ENCODE measurements around the gene CHST9. TPM values are rescaled to one million over a fixed set of nuclear protein-coding genes. Genes with fewer than 3 reads are reported as not detected.
"Not testable (repeated sequence)": the region's sequence is repeated elsewhere in the genome, so short reads cannot be mapped to it uniquely, and the experiment has no call there.

Gene CHST9
- total and polyA plus RNA-seq, 2 donors (not counting 3 experiments of a cell fraction or from before 2014, with no cell fraction given): not detected

DNA sequence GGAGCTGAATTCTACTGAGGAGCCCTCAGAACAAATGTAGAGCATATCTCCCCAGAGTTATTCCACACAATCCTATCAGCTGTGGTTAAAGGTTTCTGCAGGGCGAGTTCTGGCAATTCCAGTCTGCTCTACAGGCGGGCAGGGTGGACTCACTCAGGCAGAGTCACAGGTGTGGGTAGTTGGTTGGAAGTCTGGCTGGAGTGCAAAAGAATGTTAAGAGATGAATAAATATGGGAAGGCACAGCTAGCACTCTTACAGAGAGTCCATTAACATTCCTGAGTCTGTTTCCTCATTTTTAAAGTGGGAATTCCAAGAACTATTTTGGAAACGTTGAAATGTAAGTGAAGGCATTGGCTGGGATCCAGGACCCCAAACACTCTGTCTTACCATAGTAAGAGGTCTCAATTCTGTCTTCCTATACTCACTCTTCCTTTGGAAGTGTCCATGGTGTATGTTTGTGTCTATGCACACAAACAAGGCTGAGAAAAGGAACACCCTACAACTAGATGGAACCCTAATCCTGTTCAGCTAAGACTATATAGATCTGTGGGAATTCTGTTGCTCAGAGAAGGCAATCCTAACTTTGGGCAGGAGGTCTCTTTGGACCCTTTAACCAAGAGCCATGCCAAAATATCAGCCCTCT is 256.3 kb downstream of the CHST9 start:
- POLR2A ChIA-PET: no interaction called here
- H4K20me1 ChIP-seq (replicated peaks; ENCODE audit: control insufficient read depth, extremely low read depth, insufficient read depth, low read length): no peaks in the 10 kb centered on the region
- dilution Hi-C loops (cut with MboI; ENCODE audit: extremely low pct_ligation_motif_present, low sequenced_read_pairs) (no loop called here), intact Hi-C loops (cut with micrococcal nuclease) (no loop called here)
- TF ChIP-seq JUN (IDR thresholded peaks at IDR 0.05; ENCODE audit: borderline replicate concordance, insufficient read depth, insufficient read length, low read depth): no peak
- no peak for TF ChIP-seq POLR2AphosphoS5 (IDR thresholded peaks at IDR 0.05; ENCODE audit: insufficient read depth, low read depth, low read length)
- no peak for TF ChIP-seq EZH2 (IDR thresholded peaks at IDR 0.05; ENCODE audit: borderline replicate concordance, low read depth, low read length, severe bottlenecking)
- TF ChIP-seq FOS (IDR thresholded peaks at IDR 0.05; ENCODE audit: borderline replicate concordance, insufficient read depth, low read length): no peak
- TF ChIP-seq, protein P1, sequence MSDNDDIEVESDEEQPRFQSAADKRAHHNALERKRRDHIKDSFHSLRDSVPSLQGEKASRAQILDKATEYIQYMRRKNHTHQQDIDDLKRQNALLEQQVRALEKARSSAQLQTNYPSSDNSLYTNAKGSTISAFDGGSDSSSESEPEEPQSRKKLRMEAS (IDR thresholded peaks at IDR 0.05; ENCODE audit: insufficient read depth, insufficient read length): no peak
- no peak for TF ChIP-seq MYC (IDR thresholded peaks at IDR 0.05; ENCODE audit: low read depth, low read length)
- TF ChIP-seq POLR2A (IDR thresholded peaks at IDR 0.05; ENCODE audit: low read depth, low read length): no peak
- TF ChIP-seq CTCF (IDR thresholded peaks at IDR 0.05; ENCODE audit: extremely low read depth in 1 of 2, insufficient read depth in 1 of 2, low read depth in 1 of 2, low read length in 2 of 2): no peak
- no peak for TF ChIP-seq GATA2 (IDR thresholded peaks at IDR 0.05; ENCODE audit: insufficient read depth, insufficient read length, low read depth, low read length)
- no peaks in the 10 kb centered on the region for H3K27me3 ChIP-seq (ENCODE audit: control insufficient read depth in 2 of 2, insufficient read depth in 2 of 2, low read length in 2 of 2)
- CTCF ChIA-PET: no interaction called here
- DNase-seq (ENCODE audit: low read depth, low spot score) (no peak), FAIRE-seq (no peak)
- H3K9me1 ChIP-seq (replicated peaks; ENCODE audit: control insufficient read depth, extremely low read depth, insufficient read depth, low read length): no peaks in the 10 kb centered on the region
- H3K4me1 ChIP-seq (ENCODE audit: control insufficient read depth, extremely low read depth, insufficient read depth, low read length): no peaks in the 10 kb centered on the region
- peaks cover 1% of the 10 kb centered on the region for H3K9me3 ChIP-seq (replicated peaks; ENCODE audit: control insufficient read depth, insufficient read depth, low read length)
- no peak overlapping the region for H3K4me3 ChIP-seq (replicated peaks in 1 of 3; ENCODE audit: insufficient read depth in 1 of 3, low read depth in 1 of 3, low read length in 3 of 3)
- no peaks in the 10 kb centered on the region for H3K79me2 ChIP-seq (ENCODE audit: control insufficient read depth, insufficient read depth, low read length)
- no peak overlapping the region for H2AFZ ChIP-seq (ENCODE audit: low read depth, low read length)
- H3K9ac ChIP-seq (replicated peaks; ENCODE audit: extremely low read depth, insufficient read depth, low read length): no peak overlapping the region
- H3K36me3 ChIP-seq (ENCODE audit: control insufficient read depth in 2 of 2, extremely low read depth in 1 of 2, insufficient read depth in 2 of 2, low read length in 2 of 2): no peaks in the 10 kb centered on the region
- BruUV-seq (replicated peaks): no TSS peak
- no peak overlapping the region for H3K27ac ChIP-seq (ENCODE audit: insufficient read depth, low read depth, low read length)
- no peak overlapping the region for H3K4me2 ChIP-seq (ENCODE audit: insufficient read depth, low read length)

DNA sequence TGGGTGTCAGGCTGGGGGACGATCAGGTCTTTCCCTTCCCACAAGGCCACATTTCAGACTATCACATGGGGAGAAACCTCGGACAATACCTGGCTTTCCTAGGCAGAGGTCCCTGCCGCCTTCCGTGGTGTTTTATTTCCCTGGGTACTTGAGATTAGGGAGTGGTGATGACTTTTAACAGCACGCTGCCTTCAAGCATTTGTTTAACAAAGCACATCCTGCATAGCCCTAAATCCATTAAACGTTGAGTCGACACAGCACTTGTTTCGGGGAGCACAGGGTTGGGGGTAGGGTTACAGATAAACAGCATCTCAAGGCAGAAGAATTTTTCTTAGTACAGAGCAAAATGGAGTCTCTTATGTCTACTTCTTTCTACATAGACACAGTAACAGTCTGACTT is 257.3 kb downstream of the CHST9 start:
- H4K20me1 ChIP-seq (replicated peaks; ENCODE audit: control insufficient read depth, extremely low read depth, insufficient read depth, low read length); H3K9me3 ChIP-seq (replicated peaks; ENCODE audit: control insufficient read depth, insufficient read depth, low read length); H3K9ac ChIP-seq (replicated peaks; ENCODE audit: extremely low read depth, insufficient read depth, low read length); H2AFZ ChIP-seq (ENCODE audit: low read depth, low read length); H3K4me1 ChIP-seq (ENCODE audit: control insufficient read depth, extremely low read depth, insufficient read depth, low read length); BruUV-seq (replicated peaks); H3K4me3 ChIP-seq (replicated peaks in 1 of 3; ENCODE audit: insufficient read depth in 1 of 3, low read depth in 1 of 3, low read length in 3 of 3); FAIRE-seq; CTCF ChIA-PET; H3K79me2 ChIP-seq (ENCODE audit: control insufficient read depth, insufficient read depth, low read length); DNase-seq (ENCODE audit: low read depth, low spot score); POLR2A ChIA-PET; H3K4me2 ChIP-seq (ENCODE audit: insufficient read depth, low read length); H3K9me1 ChIP-seq (replicated peaks; ENCODE audit: control insufficient read depth, extremely low read depth, insufficient read depth, low read length); H3K27me3 ChIP-seq (ENCODE audit: control insufficient read depth in 2 of 2, insufficient read depth in 2 of 2, low read length in 2 of 2); H3K36me3 ChIP-seq (ENCODE audit: control insufficient read depth in 2 of 2, extremely low read depth in 1 of 2, insufficient read depth in 2 of 2, low read length in 2 of 2); H3K27ac ChIP-seq (ENCODE audit: insufficient read depth, low read depth, low read length); intact Hi-C loops (cut with micrococcal nuclease); dilution Hi-C loops (cut with MboI; ENCODE audit: extremely low pct_ligation_motif_present, low sequenced_read_pairs): not testable (repeated sequence)

All from endothelial cell of umbilical vein (primary cell).